ENCODE results near the gene OGT.

GRCh38 chrX:71586929-71587328, 54.0 kb downstream of the OGT start:
- TF ChIP-seq CTCF (conservative IDR thresholded peaks at IDR 0.05 in 1 of 2, IDR thresholded peaks at IDR 0.05 in 1 of 2; ENCODE audit: low read depth in 1 of 2, low read length in 2 of 2) = no peak
- no peak for TF ChIP-seq EZH2 (IDR thresholded peaks at IDR 0.05; ENCODE audit: low read length, missing control alignments)
